ENCODE measurements around the gene HES1. TPM values are rescaled to one million over a fixed set of nuclear protein-coding genes. Genes with fewer than 3 reads are reported as not detected.
A peak's percentile ranks its signal among the peaks of the same experiment; 100 is the strongest.

The HES1 gene
- total and polyA plus RNA-seq, 9 of the 15 experiments (the other 6 are each of a cell fraction or from before 2014, with no cell fraction given) = 3.4 to 37.0 (median 19.3) TPM

GRCh38 chr3:194134231-194134756 lies 1.7 kb upstream of the HES1 start (continued):
- no peak for TF ChIP-seq CCAR2 (IDR thresholded peaks at IDR 0.05; ENCODE audit: low read depth, low read length)
- 0 out of 2 replicates have a peak, but pooled peaks have one; percentile 23 for TF ChIP-seq KLF6 (CRISPR knock-in tag; IDR thresholded peaks at IDR 0.05; ENCODE audit: borderline replicate concordance)
- TF ChIP-seq SAFB (IDR thresholded peaks at IDR 0.05; ENCODE audit: borderline replicate concordance, low read depth, low read length) = no peak
- no peak for TF ChIP-seq CBX1 (IDR thresholded peaks at IDR 0.05; ENCODE audit: low read depth)
- no peak for TF ChIP-seq ZFP30 (CRISPR knock-in tag; IDR thresholded peaks at IDR 0.05; ENCODE audit: borderline replicate concordance)
- no peak for TF ChIP-seq SIX5 (IDR thresholded peaks at IDR 0.05; ENCODE audit: borderline replicate concordance in 1 of 2, insufficient read depth in 1 of 2, low read depth in 1 of 2, low read length in 2 of 2)
- TF ChIP-seq ZBTB5 (IDR thresholded peaks at IDR 0.05) = no peak
- TF ChIP-seq ZNF174 (CRISPR knock-in tag; IDR thresholded peaks at IDR 0.05) = no peak
- no peak for TF ChIP-seq MCM2 (IDR thresholded peaks at IDR 0.05; ENCODE audit: low read depth)
- no peak for TF ChIP-seq GABPB2 (CRISPR knock-in tag; conservative IDR thresholded peaks at IDR 0.05)
- TF ChIP-seq NR2C1 (IDR thresholded peaks at IDR 0.05) = no peak
- no peak for TF ChIP-seq NR2C1 (tag; IDR thresholded peaks at IDR 0.05)
- no peak for TF ChIP-seq ZSCAN32 (CRISPR knock-in tag; IDR thresholded peaks at IDR 0.05)
- TF ChIP-seq ATF6 (CRISPR knock-in tag; IDR thresholded peaks at IDR 0.05) = no peak
- no peak for TF ChIP-seq NBN (IDR thresholded peaks at IDR 0.05; ENCODE audit: low read depth)
- no peak for TF ChIP-seq HDGF (IDR thresholded peaks at IDR 0.05)
- no peak for TF ChIP-seq BACH1 (tag; IDR thresholded peaks at IDR 0.05)
- peak; percentile 18 for TF ChIP-seq FIP1L1 (IDR thresholded peaks at IDR 0.05; ENCODE audit: low read depth, low read length, poor library complexity, severe bottlenecking)
- TF ChIP-seq FOXA3 (CRISPR knock-in tag; conservative IDR thresholded peaks at IDR 0.05 in 1 of 2, IDR thresholded peaks at IDR 0.05 in 1 of 2) = no peak
- no peak for TF ChIP-seq BCOR (IDR thresholded peaks at IDR 0.05)
- TF ChIP-seq KLF10 (CRISPR knock-in tag; IDR thresholded peaks at IDR 0.05) = no peak
- TF ChIP-seq THAP12 (CRISPR knock-in tag; IDR thresholded peaks at IDR 0.05) = 0 out of 2 replicates have a peak, but pooled peaks have one; percentile 32
- TF ChIP-seq SMAD3 (CRISPR knock-in tag; conservative IDR thresholded peaks at IDR 0.05) = no peak
